Left hindlimb (tissue), 1 donor: ENCODE results near the gene MYRFL.

Experiments
- DNase-seq: peaks from one replicate; pipeline ENCODE4 v3.0.0-alpha.2; 2018

The MYRFL gene

DNA sequence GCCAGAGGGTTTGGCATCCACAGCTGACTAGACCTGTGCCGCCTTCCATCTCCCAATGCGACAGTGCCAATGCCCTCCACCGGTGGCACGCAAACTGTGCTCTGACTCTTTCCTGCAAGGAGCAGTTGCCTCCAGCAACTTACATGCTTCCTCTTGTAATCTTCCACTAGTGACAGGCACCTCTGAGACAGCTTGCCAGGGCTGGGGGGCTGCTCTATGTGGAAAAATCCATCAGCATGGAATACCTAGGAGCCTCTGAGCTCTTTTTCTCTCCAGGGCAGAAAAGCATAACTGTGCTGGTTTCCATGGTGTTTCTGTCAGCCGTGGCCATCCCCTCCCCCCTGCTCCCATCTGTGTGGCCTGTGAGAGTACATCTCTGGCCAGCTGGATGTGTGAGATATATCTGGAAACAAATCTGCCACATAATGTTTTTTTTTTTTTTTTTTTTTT is 110.6 kb downstream of the MYRFL start:
- peak; percentile 56 for DNase-seq

DNA sequence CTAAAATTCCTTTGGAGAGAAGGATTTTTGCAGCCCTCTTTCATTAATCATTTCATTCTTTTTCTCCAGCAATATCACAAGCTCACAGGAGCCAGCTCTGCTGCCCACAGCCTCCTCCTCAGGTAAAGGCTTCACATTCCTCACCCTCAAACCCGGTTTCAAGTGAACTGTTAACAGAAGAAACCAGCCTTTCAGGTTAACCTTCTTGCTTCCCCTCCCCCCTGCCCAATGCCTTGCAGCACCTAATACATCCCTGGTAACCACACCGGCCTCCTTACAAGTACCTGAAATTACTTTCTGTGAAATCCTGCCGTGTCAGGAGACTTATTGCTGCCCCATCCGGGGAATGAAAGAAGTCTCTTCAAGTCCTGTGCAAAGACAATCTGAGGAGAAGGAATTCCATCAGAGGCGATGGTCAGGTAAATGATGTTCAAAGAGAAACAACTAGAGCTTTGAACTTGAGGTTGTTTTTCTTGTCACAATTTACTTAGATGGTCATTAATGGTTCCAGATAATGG is 111.2 kb downstream of the MYRFL start:
- DNase-seq = no peak

DNA sequence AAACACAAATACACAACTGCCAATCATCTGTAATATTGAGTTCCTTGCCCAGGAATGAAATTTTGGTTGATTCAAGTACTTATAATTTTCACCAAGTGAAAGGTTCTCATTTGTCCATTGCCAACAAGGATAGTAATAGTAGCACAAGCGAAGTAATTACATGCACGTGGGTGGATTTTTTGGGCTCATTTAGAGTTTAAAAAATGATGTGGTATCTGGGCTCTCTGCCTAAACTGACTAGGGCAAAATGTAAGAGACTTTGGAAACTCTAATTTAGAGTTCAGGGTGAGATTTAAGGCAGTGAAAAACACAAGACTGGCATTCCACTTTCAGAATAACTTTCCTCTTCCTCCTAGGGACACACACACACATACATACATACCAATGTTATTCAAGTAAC is 111.7 kb downstream of the MYRFL start:
- no peak for DNase-seq

DNA sequence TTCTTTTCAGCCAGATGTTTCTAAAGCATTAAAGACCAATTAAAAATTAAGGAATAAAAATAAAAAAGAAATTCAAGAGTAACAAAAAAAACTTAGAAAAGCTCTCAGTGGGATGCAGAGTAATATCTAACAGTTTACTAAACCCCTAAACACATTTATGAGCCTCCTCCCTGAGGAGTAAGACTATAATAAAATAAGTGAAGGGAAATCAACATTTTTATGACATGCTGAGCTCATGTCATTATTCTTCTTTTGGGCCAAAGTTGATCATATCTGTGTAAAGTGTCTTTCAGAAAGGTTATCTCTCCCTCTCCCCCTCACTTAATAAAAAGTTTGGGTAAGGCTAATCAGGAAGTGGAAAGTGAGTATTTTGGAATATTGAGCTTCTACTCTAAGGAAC is 122.1 kb downstream of the MYRFL start:
- DNase-seq = no peak

DNA sequence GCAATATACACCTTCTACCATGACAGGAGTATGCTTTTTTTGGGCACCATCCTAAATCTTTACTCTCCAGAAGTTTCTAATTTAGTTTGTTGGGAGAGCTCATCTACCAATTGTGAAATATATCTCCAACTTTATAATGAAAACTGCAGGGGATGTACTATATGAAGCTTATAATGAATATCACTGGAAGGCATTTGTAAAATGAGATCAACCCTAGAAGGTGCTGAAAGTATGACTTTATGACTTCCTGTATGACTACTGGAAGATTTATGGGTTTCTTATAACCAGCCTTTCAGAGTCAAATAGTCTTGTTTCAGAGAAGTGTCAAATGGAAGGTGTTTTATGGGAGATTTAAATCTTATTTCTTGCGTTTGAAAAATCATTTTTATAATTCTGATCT is 122.9 kb downstream of the MYRFL start:
- DNase-seq = no peak

DNA sequence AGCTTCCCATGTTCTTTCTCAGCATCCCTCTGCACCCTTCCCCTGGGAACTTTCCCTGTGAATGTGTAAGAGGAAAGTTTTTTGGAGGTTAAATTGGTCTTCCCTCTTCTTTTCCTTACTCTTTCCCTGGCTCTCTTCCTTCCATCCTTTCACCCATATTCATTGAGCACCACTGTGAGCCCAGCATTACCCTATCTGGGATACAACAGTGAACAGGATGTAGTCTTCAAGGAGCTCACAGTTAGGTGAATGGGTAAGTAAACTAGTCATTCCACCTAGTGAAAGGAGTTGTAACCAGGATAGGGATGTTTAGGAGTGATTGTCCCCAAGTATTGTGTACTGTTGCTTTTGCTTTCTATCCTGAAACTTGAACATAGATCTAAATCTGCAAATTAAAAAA is 123.8 kb downstream of the MYRFL start:
- DNase-seq = no peak

DNA sequence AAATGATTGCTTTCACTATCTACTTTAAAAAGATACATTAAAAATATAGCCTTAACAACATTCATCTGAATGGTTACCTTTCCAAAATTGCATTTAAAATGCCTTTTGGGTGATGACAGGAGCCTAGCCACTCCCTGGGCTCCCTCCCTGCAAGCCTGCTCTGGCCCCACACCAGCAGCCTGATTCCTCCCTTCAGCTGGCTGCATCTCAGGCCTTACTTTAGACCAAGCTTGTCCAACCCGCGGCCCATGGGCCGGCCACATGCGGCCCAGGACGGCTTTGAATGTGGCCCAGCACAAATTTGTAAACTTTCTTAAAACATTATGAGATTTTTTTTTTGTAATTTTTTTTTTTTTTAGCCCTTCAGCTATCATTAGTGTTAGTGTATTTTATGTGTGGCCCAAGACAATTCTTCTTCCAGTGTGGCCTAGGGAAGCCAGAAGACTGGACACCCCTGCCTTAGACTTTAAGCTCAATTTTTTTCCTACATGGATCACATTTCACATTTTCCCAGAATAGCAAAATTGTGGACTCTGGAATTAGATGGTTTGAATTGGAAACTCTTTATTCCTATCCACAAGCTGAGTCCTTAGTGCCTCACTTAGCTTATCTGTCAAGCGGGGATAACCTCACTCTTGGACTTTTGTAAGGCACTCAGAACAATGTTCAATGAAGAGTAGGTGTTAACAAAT is 124.4 kb downstream of the MYRFL start:
- no peak for DNase-seq

DNA sequence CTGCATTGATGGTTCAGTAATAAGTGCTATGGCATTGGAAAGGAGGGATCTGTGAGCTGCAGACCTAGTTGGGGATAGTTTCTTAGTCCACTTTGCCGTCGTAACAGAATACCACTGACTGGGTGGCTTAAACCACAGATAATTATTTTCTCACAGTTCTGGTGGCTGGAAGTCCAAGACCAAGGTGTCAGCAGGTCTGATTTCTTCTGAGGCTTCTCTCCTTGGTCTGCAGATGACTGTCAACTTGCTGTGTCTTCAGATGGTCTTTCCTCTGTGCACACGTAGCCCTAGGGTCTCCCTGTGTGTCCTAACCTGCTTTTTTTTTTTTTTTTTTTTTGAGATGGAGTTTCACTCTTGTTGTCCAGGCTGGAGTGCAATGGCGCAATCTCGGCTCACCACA is 126.1 kb downstream of the MYRFL start:
- DNase-seq = no peak

DNA sequence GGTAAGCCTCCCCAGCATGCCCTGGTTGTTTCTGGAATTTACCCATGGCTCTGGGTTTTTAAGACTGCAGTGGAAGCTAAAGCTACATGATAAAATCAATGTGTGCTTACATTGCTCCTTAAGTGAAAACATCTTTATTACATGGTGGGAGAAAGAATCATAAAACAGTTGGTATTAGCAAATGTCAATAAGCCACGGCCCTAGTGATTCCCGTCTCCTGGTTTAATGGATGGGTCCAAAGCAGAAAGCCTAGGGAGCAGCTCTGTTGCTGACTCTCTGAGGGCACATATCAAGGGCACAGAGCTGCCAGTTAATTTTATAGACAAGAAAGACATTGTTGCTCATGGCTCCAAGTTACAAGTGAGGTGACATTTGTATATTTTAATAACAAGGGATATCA is 127.9 kb downstream of the MYRFL start:
- DNase-seq = no peak

DNA sequence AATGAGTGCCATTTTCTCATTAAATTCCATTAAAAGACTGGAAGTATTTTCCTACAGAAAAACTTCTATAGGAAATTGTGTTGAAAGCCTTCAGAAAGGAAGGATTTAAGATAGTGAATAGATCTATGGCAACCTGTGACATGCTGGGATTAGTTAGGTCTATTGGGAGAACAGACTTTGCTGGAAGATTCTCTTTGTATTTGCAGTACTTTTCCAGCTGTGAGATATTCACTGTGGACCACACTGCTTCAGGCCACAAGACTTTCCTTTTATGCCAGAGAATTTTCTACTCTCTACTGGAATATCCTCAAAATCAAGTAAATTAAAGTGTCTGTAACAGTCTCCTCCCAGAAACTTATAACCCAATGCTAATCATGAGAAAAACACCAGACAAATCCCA is 136.2 kb downstream of the MYRFL start:
- no peak for DNase-seq

DNA sequence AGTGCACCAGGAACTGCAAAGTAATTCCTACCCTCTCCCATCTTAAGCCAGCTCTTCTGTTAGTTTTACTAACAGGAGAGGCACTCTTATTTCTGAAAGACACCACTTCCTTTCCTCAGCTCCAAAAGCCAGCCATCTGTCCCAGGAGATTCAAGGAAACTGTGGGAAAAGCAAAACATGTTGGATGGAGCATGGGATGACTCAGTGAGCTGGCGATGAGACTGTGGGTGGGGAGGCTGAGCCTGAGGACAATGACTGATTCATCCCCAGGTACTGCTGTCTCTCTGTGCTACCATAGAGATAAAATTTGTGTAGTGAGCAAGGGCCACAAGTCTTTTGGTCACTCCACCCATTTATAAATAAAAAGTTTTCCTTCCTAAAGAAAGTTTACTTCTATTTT is 141.4 kb downstream of the MYRFL start:
- DNase-seq = no peak

DNA sequence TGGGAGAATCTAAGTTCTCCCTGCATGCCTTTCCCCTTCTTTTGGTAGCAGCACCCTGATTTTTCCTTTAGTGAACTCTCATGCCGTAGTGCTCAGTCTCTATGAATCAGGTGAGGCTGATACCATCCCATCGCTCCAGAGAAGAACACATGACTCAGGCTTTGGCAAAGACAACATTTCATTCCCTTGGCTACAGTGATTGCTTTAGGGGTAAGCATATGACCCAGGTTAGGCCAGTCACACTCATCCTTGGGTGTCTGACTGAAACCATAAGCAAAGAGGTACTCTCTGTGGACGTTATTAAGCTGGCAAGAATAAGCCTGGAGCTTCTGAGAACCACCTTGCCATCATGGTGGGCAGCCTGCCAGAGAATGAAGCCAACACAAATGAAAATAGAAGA is 141.8 kb downstream of the MYRFL start:
- DNase-seq = no peak

DNA sequence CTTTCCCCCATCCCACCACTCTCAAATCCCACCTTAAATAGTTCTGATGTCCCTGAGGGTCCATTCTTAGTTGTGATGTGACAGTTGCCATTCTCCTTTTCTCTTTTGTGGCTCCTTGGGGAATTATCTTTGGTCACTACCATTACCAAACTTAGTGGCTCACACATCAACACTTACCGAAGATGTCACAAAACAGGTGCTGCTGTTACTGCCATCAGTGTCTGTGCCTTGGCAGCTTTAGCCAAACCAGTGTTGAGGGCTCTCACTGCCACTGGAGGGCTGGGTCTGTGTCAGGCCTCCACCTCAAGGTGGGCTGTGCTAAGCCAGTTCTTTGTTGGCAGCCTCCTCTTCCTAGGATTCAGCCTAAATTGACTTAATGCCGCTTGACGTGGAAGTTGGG is 144.0 kb downstream of the MYRFL start:
- no peak for DNase-seq

DNA sequence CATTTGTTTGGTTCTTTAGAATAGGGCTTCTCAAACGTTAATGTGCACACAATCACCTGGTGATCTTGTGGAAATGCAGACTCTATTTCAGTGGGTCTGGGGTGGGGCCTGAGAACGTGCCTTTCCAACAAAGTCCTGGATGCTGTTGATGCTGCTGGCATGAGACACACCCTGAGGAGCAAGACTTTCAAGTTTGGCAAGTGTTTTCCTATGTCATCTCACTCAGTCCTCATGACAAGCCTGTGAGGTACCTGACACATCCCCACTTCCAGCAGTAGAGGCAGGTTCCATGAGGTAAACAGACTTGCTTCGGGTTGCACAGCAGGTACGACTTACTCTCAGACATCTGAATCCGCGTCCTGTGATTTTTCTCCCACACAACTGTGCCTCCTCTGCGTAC is 147.1 kb downstream of the MYRFL start:
- DNase-seq = no peak

DNA sequence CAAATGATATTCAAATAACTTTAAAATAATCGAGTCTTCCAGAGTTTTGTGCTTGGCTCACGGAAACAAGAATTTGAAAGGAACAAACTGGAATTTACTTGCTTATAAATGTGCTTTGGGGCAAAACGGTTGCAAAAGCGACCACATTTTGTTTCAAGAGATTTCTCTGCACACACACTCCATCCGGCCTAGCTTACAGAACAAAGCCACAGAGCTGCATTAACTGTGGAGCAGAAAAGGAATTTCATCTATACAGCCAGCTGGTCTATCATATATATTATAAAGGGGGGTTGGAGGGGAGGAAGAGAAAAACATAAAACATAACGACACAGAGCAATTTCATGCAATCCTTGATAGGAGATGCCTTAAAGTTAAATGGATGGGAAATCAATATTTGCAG is 153.0 kb downstream of the MYRFL start:
- no peak for DNase-seq

DNA sequence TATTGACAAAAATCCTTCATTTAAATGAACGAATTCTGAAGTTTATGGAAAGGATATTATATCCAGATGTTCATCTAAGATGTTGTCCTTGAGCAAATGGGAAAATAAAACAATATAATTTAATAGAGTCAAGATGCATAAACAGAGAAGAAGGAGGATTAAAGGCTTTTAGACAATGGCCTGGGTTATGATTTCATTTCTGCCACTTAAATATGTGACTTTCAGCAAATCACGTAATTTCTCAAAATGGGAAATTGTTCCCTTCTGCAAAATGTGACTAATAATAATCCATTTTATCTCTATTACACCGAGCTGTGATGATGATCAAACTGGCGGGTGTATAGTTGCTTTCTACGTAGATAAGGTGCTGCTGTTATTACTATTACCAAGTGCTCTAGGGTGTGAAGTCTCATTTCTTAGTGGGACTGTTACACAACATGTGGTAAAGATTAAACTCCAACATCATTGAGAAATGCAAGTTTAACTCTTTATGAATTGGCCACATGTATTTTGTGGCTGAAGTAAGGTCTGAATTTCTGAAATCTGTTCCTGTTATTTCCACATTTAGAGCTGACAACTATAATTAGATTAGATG is 157.0 kb downstream of the MYRFL start:
- DNase-seq = no peak

DNA sequence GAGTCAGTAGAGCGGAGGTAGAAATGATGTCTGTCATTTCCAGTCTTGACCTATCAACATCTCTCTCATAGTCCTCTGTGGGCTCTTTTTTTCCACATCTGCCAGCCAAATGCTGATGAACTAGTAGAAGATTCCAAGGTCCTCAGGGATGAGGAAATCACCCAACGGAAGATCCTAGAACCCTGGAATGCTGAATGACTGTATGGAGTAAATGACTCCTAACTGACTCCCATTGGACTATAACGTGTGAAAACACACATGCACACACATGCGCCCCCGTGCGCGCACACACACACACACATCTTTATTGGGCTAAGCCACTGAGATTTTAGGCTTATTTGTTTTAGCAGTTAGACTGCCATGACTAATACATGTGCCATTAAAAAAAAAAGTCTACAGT is 159.2 kb downstream of the MYRFL start:
- no peak for DNase-seq

DNA sequence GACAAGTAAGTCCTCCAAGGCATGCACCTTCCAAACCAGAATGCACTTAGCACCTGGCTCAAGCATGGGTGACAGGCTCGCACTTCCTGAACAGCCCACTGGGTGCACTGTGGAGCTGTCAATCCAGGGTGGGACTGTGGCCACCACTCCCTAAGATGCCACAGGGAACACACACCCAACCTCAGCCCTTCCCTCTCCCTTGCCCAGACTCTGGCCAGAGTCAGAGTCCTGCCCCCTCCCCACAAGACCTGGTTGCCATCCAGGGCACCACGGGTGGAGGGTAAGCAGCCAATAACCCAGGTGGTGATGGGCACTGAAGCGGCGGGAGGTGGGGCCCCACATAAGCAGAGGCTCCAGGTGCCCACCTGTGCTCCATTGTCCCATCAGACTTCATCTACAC is 160.6 kb downstream of the MYRFL start:
- DNase-seq = no peak

DNA sequence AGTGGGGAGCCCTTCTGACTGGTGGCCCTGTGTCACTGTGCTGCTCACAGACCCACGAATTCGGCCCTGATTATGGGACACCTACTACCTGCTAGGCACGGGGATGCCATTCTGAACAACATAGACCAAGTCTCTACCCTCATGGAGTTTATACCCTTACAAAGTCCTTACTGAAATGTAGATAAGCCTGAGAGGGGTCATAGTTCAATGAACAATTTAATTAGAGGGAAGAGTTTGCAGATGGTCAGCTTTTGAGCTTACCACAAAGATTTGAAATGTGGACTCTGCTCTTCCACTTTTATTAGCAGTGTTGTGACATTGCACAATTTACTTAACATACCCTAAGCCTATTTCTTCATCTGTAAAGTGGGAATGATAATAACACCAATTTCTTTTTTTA is 161.1 kb downstream of the MYRFL start:
- no peak for DNase-seq

DNA sequence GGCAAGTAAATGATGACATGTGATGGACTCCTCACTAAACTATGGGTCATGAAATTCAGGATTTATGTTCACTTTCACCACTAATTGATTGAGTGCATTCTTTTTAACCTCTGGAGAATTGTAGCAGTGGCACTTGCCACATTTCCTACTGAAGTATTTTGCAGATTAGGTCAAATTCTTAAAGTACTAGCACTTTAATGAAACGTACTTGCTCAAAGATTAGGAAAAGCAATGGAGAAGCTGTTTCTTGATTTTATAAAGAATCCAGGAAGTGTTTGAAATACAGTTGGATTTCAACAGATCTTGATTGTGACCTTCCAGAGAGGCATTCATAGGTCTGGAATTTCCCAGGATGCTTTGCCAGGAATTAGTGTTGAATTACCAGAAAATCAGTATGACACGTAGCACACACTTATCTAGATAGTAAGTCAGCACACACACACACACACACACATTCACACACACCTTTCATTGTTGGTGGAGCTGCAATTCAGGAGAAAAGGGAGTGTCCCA is 162.6 kb downstream of the MYRFL start:
- DNase-seq = peak; percentile 45

DNA sequence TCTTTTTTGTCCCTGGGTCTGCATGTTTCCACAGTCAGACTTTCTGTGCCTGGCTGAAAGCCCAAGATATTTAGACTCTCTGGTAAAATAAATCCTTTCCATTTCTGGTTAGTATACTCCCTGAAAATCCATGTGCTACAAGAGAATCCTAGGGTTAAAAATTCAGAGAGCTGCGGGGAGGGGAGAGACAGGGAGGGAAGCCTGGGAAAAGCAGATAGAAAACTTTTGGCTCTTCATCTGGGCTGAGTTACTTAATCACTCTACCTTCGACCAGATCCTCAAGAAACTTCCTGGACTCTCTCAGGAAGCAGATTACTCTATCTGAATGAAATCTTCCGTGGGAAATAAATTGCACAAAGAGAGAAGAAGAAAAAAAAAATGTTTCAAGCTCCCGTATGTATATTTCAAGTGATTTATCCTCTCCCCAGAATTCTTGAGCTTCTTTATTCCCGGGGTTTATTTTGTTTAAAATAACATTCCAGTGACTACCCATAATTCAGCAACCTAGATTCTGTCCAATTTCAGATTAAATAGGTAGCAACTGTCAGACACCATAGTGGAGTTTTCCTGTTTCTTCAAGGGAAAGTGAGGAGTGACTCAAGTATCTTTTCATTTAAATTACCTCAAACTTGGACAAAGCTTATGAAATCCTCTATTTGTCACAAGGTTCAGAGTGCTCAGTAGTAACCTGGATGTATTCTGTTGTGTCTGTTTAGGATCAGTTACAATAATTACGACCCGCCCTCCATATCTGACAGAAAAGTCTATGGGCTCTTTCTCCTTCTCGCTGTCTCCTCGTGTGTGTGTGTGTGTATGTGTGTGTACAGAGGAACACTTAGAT is 163.7 kb downstream of the MYRFL start:
- DNase-seq = no peak

DNA sequence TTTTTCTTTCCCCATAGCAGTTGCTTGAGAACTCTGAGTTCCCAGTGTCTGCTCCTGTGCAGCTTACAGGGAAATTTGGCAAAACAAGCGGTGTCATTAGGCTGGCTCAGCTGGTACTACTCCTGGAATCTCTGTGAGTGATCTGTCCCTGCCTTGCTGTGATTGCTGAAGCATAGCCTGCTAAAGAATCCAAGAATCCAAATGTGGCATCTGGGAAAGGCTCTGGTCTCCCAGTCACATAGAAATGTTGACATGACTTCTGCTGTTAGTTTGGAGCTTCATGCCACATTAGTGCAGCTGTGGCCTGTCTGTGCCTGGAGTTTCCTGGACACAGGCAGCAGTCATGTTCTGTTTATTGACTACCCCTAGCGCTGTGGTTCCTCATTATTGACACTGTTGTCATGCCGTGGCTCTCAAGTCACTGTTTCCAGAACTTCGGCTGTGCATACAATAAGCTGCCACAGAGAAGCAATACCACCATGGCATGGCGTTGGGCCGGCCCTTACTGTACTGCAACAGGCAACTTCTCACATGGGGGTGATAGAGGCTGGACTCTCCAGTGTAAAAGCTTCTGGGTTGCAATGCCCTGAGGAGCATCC is 166.8 kb downstream of the MYRFL start:
- peak; percentile 48 for DNase-seq

DNA sequence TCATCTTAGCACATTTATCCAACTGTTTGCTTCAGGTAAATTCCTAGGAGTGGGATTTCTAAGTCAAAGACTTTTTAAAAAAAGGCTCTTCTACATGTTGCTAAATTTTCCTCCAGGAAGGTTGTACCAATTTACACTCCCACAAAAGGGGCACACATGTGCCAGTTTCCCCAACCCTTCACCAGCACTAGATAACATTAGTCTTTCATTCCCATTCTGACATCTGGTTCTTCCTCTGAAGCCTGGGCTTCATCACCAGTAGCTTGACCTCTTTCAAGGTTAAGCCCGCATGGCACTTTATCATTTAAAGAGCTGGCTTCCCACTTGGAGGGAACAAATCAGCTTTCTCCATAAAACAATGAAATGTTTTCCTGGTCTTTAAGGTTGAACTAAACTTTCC is 168.4 kb downstream of the MYRFL start:
- DNase-seq = no peak
